H1 (cell line): ENCODE data around the gene VSX1. TPM values are rescaled to one million over a fixed set of nuclear protein-coding genes. Genes with fewer than 3 reads are reported as not detected.

Experiments
- CBX5 ChIP-seq: fragments of 300-800, 300-1000 bp; sonication (generic); IDR thresholded peaks from 2 replicates; pipeline ENCODE4 v1.7.1; 2016; ENCODE audit warnings: antibody characterized with exemption, low read length, low read depth
- EZH2 ChIP-seq: fragments of 200-600 bp; sonication (generic); IDR thresholded peaks from 2 replicates; pipeline ENCODE4 v1.7.1; 2012; ENCODE audit warnings: low read depth, mild to moderate bottlenecking, moderate library complexity, low read length, inconsistent platforms; ENCODE audit not compliant: severe bottlenecking
- KDM1A ChIP-seq: fragments of 200-600, 300-600 bp; sonication (generic); IDR thresholded peaks from 2 replicates; pipeline ENCODE4 v1.7.1; 2016; ENCODE audit warnings: mild to moderate bottlenecking, low read length, borderline replicate concordance
- PHF8 ChIP-seq: fragments of 200-600 bp; sonication (generic); conservative IDR thresholded peaks from 2 replicates; pipeline ENCODE4 v1.7.1; 2012; ENCODE audit warnings: low read depth, mild to moderate bottlenecking, inconsistent platforms, low read length, moderate library complexity
- RFX5 ChIP-seq: IDR thresholded peaks from 2 replicates; pipeline ENCODE4 v1.6.1; 2011; ENCODE audit warnings: low read depth, low read length, improper control_type of control experiment, borderline replicate concordance
- polyA plus RNA-seq, 7 experiments: library from polyadenylated mRNA; depleted of rRNA in 3 of 7; stranded (reverse) in 5 of 7; unstranded in 2 of 7; fragments of >200 nt in 5 of 7; fragments of 200-250 nt in 2 of 7; gene quantifications; 1 replicate in 5 of 7; 2 replicates in 1 of 7; 4 replicates in 1 of 7; pipeline versions ENCODE4 v1.2.1 to v1.2.3, GENCODE V29; 2011 to 2013; ENCODE audit warnings: missing spikeins in 2 of 7, mixed read lengths in 2 of 7
- total RNA-seq: library from RNA; stranded (reverse); fragmentation: NEBNext Ultra II Directional; extraction: Animal tissue kit (Norgen Biotek cat#: 25700); gene quantifications from 2 replicates; pipeline ENCODE4 v1.2.1, GENCODE V29; 2021

Gene VSX1
- total and polyA plus RNA-seq, 2 of the 8 experiments (the other 6 are each of a cell fraction or from before 2014, with no cell fraction given), result 0.14 TPM; not detected in 1

DNA sequence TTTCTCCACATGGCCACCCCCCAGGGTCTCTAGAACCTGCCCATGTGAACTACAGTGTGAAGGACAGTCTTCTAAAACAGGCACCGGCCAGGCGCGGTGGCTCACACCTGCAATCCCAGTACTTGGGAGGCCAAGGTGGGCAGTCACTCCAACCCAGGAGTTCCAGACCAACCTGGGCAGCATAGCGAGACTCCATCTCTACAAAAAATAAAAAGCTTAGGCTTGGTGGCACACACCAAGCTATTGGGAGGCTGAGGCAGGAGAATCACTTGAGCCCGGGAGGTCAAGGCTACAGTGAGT, 37.7 kb downstream of the VSX1 start (continued):
- TF ChIP-seq KDM1A (no peak), PHF8 (no peak), RFX5 (no peak), CBX5 (no peak), EZH2 (no peak)
